ENCODE measurements around the gene ADRA2C. TPM values are rescaled to one million over a fixed set of nuclear protein-coding genes. Genes with fewer than 3 reads are reported as not detected.

The ADRA2C gene
- total RNA-seq, 1 donor from 2014 or later: 17.2 TPM

- TF ChIP-seq POLR2A (IDR thresholded peaks at IDR 0.05) (no peak), CTCF (IDR thresholded peaks at IDR 0.05) (no peak), POLR2AphosphoS5 (IDR thresholded peaks at IDR 0.05; ENCODE audit: insufficient read depth in 1 of 2, low read depth in 1 of 2) (no peak)
- Histone ChIP-seq H3K4me3 (no peak overlapping the region), H3K9me3 (no peaks in the 10 kb centered on the region), H3K36me3 (no peaks in the 10 kb centered on the region), H3K4me1 (no peaks in the 10 kb centered on the region), H3K27me3 (no peaks in the 10 kb centered on the region), H3K27ac (no peak overlapping the region)
- DNase-seq (ENCODE audit: extremely low spot score in 2 of 2): no peak
- intact Hi-C loops (cut with DNase I): no loop called here
Measured at GRCh38 chr4:3808597-3808996, 42.4 kb downstream of the ADRA2C start.

- intact Hi-C loops (cut with DNase I): no loop called here
- no peaks in the 10 kb centered on the region for H3K27me3 ChIP-seq
- H3K4me3 ChIP-seq: no peak overlapping the region
- H3K27ac ChIP-seq: no peak overlapping the region
- TF ChIP-seq CTCF (IDR thresholded peaks at IDR 0.05) (no peak), POLR2A (IDR thresholded peaks at IDR 0.05) (no peak), POLR2AphosphoS5 (IDR thresholded peaks at IDR 0.05; ENCODE audit: insufficient read depth in 1 of 2, low read depth in 1 of 2) (no peak)
- no peak for DNase-seq (ENCODE audit: extremely low spot score in 2 of 2)
- H3K9me3 ChIP-seq: no peaks in the 10 kb centered on the region
- no peaks in the 10 kb centered on the region for H3K36me3 ChIP-seq
- no peaks in the 10 kb centered on the region for H3K4me1 ChIP-seq
Measured at GRCh38 chr4:3809028-3809427, 42.8 kb downstream of the ADRA2C start.

GRCh38 chr4:3809451-3810110, 43.4 kb downstream of the ADRA2C start:
- no peak for TF ChIP-seq POLR2AphosphoS5 (IDR thresholded peaks at IDR 0.05; ENCODE audit: insufficient read depth in 1 of 2, low read depth in 1 of 2)
- no peak overlapping the region for H3K27ac ChIP-seq
- H3K4me1 ChIP-seq: no peaks in the 10 kb centered on the region
- H3K9me3 ChIP-seq: no peaks in the 10 kb centered on the region
- DNase-seq (ENCODE audit: extremely low spot score in 2 of 2): no peak
- intact Hi-C loops (cut with DNase I): no loop called here
- H3K36me3 ChIP-seq: no peaks in the 10 kb centered on the region
- no peaks in the 10 kb centered on the region for H3K27me3 ChIP-seq
- no peak overlapping the region for H3K4me3 ChIP-seq

GRCh38 chr4:3810111-3810680, 44.0 kb downstream of the ADRA2C start:
- H3K9me3 ChIP-seq: no peaks in the 10 kb centered on the region
- no peak overlapping the region for H3K4me3 ChIP-seq
- H3K27me3 ChIP-seq: no peaks in the 10 kb centered on the region
- no peak overlapping the region for H3K27ac ChIP-seq
- intact Hi-C loops (cut with DNase I): no loop called here
- no peak for DNase-seq (ENCODE audit: extremely low spot score in 2 of 2)
- no peaks in the 10 kb centered on the region for H3K4me1 ChIP-seq
- H3K36me3 ChIP-seq: no peaks in the 10 kb centered on the region
- no peak for TF ChIP-seq POLR2AphosphoS5 (IDR thresholded peaks at IDR 0.05; ENCODE audit: insufficient read depth in 1 of 2, low read depth in 1 of 2)
- TF ChIP-seq POLR2A (IDR thresholded peaks at IDR 0.05): no peak
- no peak for TF ChIP-seq CTCF (IDR thresholded peaks at IDR 0.05)

- DNase-seq (ENCODE audit: extremely low spot score in 2 of 2): no peak
- TF ChIP-seq CTCF (IDR thresholded peaks at IDR 0.05) (no peak), POLR2A (IDR thresholded peaks at IDR 0.05) (no peak), POLR2AphosphoS5 (IDR thresholded peaks at IDR 0.05; ENCODE audit: insufficient read depth in 1 of 2, low read depth in 1 of 2) (no peak)
- no peak overlapping the region for H3K27ac ChIP-seq
- no peak overlapping the region for H3K4me3 ChIP-seq
- no peaks in the 10 kb centered on the region for H3K36me3 ChIP-seq
- no peaks in the 10 kb centered on the region for H3K4me1 ChIP-seq
- no peaks in the 10 kb centered on the region for H3K9me3 ChIP-seq
- no peaks in the 10 kb centered on the region for H3K27me3 ChIP-seq
- intact Hi-C loops (cut with DNase I): no loop called here
Measured at GRCh38 chr4:3810796-3811485, 44.8 kb downstream of the ADRA2C start.
